ENCODE results near the gene LATS2. TPM values are rescaled to one million over a fixed set of nuclear protein-coding genes. Genes with fewer than 3 reads are reported as not detected.
A peak's percentile ranks its signal among the peaks of the same experiment; 100 is the strongest.

The LATS2 gene
- total RNA-seq, 6 experiments from 2014 or later = 6.8 to 12.8 (median 8.7) TPM

DNA sequence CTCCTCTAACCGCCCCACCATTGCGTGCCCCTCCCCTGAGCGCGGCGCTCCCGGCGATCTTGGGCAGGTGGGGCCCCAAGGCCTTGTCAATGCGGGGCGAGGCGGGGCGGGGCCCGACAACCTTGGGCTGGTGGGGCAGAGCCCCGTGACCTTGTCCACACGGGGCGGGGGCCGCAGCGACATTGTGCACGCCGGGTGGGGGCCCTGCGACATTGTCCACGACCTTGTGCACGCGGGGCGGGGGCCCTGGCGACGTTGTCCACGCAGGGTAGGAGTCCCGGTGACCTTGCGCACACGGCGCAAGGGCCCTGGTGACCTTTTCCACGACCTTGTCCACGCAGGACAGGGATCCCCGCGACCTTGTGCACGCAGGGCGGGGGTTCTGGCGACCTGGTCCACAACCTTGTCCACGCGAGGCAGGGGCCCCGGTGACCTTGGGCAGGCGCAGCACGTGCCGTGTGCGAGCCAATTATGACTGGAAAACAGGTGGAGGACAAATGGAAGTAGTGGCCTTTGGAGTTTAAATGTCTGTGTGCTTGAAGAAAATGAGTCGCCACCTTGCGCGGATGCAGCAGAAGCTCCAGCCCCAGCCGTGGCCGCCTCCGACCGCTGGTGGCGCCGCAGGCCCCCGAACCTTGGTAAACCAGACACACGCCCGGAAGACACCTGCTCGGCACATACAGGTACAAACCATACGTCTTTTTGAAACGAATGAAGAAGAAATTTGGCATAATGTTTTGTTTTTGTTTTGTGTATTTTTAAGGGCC, 62.6 kb downstream of the LATS2 start:
- no peak overlapping the region for H3K27ac ChIP-seq
- no peak overlapping the region for H3K4me3 ChIP-seq
- no peaks in the 10 kb centered on the region for H3K27me3 ChIP-seq
- DNase-seq = no peak
- H3K36me3 ChIP-seq = no peaks in the 10 kb centered on the region
- H3K4me1 ChIP-seq = no peaks in the 10 kb centered on the region
- intact Hi-C loops (cut with DNase I) = no loop called here
- WGBS (ENCODE audit: insufficient coverage, low coverage, low lambda C conversion rate, missing lambda C conversion rate) = 97% methylated on average over 12 of the region's 60 CpGs
- H3K9me3 ChIP-seq = no peaks in the 10 kb centered on the region
- TF ChIP-seq POLR2A (IDR thresholded peaks at IDR 0.05) (no peak), CTCF (IDR thresholded peaks at IDR 0.05) (no peak)
- peak in 1 of 4 donors; percentile 29 for ATAC-seq

GRCh38 chr13:20997301-20998161, 63.9 kb downstream of the LATS2 start:
- H3K36me3 ChIP-seq = no peaks in the 10 kb centered on the region
- H3K4me3 ChIP-seq = no peak overlapping the region
- no peaks in the 10 kb centered on the region for H3K9me3 ChIP-seq
- peak in 1 of 4 donors; percentile 23 for ATAC-seq
- no peaks in the 10 kb centered on the region for H3K4me1 ChIP-seq
- DNase-seq = no peak
- TF ChIP-seq CTCF (IDR thresholded peaks at IDR 0.05) = no peak
- TF ChIP-seq POLR2A (IDR thresholded peaks at IDR 0.05) = no peak
- 74% methylated on average over 9 of the region's 14 CpGs for WGBS (ENCODE audit: insufficient coverage, low coverage, low lambda C conversion rate, missing lambda C conversion rate)
- H3K27me3 ChIP-seq = no peaks in the 10 kb centered on the region
- intact Hi-C loops (cut with DNase I) = no loop called here
- H3K27ac ChIP-seq = peak overlapping the region in 1 of 3 donors; percentile 34

GRCh38 chr13:20995245-20995838, 66.0 kb downstream of the LATS2 start:
- intact Hi-C loops (cut with DNase I) = no loop called here
- H3K4me3 ChIP-seq = no peak overlapping the region
- DNase-seq (no peak), ATAC-seq (peak in 3 of 4 donors; percentile 19 to 52 (median 30))
- TF ChIP-seq CTCF (IDR thresholded peaks at IDR 0.05) (no peak), POLR2A (IDR thresholded peaks at IDR 0.05) (no peak)
- H3K36me3 ChIP-seq = peaks cover 0 to 8% (median 0%) of the 10 kb centered on the region in 4 donors
- 51% methylated on average over 4 of the region's 4 CpGs for WGBS (ENCODE audit: insufficient coverage, low coverage, low lambda C conversion rate, missing lambda C conversion rate)
- no peaks in the 10 kb centered on the region for H3K9me3 ChIP-seq
- H3K27me3 ChIP-seq = no peaks in the 10 kb centered on the region
- no peak overlapping the region for H3K27ac ChIP-seq
- no peaks in the 10 kb centered on the region for H3K4me1 ChIP-seq

DNA sequence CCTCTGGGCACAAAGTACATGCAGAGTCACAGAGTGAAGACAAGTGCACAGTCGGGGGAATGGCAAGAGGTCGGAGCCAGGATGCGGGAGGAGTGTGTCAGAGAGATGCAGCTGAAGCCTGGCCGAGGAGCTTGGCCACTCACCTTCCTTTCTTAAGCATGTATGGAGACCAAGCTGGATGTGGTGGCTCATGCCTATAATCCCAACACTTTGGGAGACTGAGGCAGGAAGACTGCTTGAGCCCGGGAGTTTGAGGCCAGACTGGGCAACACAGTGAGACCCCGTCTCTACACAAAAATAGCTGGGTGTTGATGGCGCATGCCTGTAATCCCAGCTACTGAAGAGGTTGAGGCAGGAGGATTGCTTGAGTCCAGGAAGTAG, 67.0 kb downstream of the LATS2 start:
- Histone ChIP-seq H3K27ac (no peak overlapping the region), H3K4me1 (no peaks in the 10 kb centered on the region), H3K27me3 (no peaks in the 10 kb centered on the region), H3K36me3 (peaks cover 0 to 15% (median 0%) of the 10 kb centered on the region in 4 donors), H3K9me3 (no peaks in the 10 kb centered on the region), H3K4me3 (no peak overlapping the region)
- WGBS (ENCODE audit: insufficient coverage, low coverage, low lambda C conversion rate, missing lambda C conversion rate) = 78% methylated on average over 4 of the region's 7 CpGs
- TF ChIP-seq CTCF (IDR thresholded peaks at IDR 0.05) (no peak), POLR2A (IDR thresholded peaks at IDR 0.05) (no peak)
- intact Hi-C loops (cut with DNase I) = no loop called here
- ATAC-seq (no peak), DNase-seq (no peak)
